HG02763 (cell line): ENCODE results near the gene PPP1R36.
"Not testable (repeated sequence)": the region's sequence is repeated elsewhere in the genome, so short reads cannot be mapped to it uniquely, and the experiment has no call there.

ENCODE experiments used
- ATAC-seq: cut with Tn5 transposase; IDR thresholded peaks from one replicate; pipeline ENCODE4 v1.9.1; 2021; ENCODE audit warnings: mild to moderate bottlenecking, moderate library complexity; ENCODE audit not compliant: unreplicated experiment

Gene PPP1R36

DNA sequence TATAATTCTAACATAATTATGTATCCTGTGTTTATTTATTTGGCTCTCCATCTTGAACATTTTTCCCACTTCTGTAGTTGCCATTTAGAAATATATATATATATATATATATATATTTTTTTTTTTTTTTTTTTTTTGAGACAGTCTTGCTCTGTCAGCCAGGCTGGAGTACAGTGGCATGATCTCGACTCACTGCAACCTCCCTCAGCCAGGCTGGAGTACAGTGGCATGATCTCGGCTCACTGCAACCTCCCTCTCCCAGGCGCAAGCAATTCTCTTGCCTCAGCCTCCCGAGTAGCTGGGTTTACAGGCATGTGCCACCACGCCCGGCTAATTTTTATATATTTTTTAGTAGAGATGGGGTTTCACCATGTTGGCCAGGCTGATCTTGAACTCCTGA, 32.1 kb upstream of the PPP1R36 start:
- ATAC-seq = not testable (repeated sequence)

DNA sequence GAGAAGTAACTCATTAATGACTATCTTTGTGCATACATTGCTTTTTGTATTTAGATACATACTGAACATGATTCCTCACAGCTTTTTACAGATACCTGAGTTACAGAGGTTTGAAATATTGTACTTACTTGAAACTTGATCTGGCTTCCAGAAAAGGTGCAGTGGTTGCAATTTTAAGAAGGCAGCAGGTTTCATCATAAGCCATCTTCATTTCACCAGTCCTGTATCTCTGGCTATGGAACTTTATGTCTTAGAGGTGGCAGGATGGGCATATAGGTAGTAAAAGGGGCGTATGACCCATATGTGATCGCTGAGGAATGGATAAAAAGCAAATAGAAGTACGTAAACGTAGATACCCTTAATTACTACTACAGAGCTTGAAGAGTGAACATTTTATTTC, 31.5 kb upstream of the PPP1R36 start:
- no peak for ATAC-seq

DNA sequence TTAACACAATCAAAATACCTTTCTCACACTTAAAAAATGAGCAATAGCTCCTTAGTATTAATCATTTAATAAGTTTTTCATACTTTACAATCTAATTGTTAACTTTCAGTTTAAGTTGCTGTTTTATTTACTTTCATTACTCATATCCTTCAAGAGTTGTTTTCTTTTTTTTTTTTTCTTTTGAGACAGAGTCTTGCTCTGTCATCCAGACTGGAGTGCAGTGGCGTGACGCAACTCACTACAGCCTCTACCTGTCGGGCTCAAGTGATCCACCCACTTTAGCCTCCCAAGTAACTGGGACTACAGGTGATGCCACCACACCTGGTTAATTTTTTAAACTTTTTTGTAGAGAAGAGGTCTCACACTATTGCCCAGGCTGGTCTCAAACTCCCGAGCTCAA, 29.1 kb upstream of the PPP1R36 start:
- no peak for ATAC-seq

DNA sequence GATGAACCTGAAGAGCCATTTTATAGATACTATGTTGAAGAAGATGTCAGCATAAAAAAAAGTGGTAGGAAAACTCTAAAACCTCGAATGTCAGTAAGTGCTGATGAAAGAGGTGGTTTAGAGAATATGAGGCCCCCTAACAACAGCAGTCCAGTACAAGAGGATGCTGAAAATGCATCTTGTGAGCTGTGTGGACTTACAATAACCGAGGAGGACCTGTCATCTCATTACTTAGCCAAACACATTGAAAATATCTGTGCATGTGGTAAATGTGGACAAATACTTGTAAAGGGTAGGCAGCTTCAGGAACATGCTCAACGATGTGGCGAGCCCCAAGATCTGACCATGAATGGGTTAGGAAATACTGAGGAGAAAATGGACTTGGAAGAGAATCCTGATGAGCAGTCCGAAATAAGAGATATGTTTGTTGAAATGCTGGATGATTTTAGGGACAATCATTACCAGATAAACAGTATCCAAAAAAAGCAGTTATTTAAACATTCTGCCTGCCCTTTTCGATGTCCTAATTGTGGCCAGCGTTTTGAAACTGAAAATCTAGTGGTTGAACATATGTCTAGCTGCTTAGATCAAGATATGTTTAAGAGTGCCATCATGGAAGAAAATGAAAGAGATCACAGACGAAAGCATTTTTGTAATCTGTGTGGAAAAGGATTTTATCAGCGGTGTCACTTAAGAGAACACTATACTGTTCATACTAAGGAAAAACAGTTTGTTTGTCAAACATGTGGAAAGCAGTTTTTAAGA, 27.0 kb upstream of the PPP1R36 start:
- ATAC-seq = no peak

DNA sequence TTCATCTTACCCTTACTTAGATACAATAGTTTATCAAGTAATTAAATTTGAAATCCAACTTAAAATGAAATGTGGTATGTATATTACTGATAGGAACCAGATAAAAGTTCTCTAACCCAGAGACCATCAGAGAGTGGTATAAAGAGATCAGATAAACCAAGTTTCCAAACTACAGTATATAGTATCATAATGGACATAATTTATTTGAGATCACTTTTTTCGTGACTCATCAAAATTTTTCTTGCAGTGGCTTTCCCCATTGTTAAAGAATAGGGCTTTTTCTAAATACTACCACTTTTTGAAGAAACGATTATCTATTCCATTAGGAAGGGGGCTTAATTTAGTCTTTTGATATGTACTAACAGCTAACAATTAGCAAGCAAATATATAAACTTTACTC, 24.4 kb upstream of the PPP1R36 start:
- ATAC-seq = no peak

DNA sequence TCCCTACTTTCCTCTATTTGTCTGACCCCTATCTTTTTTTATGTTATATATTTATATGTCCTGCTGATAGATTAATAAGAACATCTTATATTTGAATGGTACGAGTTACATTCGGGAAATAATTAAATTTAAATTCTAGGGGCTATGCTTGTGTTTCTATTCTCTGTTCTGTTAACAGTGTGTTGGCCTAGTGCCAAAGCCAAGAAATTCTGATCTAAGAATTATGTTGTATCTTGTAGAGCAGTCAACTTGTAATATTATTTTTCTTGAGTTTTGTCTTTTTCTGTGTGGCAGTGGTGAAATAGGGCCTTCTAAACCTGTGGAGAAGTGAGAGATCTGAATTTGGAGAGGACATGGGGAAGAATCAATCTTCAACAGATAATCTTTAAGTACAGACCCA, 18.2 kb upstream of the PPP1R36 start:
- no peak for ATAC-seq

DNA sequence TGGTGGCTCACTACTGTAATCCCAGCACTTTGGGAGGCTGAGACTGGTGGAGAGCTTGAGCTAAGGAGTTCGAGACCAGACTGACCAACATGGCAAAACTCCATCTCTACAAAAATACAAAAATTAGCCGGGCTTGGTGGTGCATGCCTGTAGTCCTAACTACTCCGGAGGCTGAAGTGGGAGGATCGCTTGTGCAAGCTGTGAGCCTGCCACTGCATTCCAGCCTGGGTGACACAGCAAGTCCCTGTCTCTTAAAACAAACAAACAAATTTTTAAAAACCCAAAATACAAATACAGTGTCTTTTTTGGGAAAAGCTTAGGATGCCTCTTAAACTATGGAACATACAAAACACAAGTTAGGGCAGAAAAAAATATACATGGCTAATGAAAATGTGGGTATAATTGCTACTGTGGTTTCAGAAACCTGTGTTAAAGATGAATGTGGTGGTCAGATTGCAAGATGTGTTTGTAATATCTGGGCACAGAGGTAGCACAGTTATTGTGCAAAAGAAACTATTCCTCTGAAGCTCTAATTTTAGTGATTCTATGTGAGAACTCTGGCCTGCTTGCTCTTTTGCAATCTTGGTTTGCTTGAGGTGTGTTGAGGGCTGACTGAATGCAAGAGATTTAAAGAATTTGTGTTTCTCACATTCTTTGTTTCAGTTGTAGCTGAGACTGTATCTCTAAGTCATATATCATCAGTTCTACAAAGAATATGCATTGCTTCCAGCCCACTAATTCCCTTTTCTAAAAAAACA, 13.1 kb upstream of the PPP1R36 start:
- no peak for ATAC-seq

DNA sequence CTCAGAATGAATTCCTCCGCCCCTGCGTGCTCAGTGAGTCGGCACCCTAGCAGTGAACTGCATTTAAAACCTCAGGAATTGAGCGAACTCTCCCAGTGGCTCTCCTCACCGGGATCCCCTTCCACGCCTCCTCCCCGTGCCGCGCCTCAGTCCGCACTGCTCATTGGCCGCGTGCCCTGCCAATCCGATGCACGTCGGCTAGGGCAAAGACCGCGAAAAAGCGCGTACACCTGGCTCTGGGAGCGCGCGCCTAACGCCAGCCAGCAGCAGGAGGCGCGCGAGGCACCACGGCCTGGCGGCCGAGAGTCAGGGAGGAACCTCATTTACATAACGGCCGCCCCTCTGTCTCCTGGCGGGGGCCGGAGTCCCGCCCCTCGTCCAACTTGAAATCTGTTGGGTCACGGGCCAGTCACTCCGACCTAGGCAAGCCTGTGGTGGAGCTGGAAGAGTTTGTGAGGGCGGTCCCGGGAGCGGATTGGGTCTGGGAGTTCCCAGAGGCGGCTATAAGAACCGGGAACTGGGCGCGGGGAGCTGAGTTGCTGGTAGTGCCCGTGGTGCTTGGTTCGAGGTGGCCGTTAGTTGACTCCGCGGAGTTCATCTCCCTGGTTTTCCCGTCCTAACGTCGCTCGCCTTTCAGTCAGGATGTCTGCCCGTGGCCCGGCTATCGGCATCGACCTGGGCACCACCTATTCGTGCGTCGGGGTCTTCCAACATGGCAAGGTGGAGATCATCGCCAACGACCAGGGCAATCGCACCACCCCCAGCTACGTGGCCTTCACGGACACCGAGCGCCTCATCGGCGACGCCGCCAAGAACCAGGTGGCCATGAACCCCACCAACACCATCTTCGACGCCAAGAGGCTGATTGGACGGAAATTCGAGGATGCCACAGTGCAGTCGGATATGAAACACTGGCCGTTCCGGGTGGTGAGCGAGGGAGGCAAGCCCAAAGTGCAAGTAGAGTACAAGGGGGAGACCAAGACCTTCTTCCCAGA, 9.3 kb upstream of the PPP1R36 start, which contains the start of gene HSPA2:
Gene HSPA2 (plus strand): TSS at position 534 of the 995 bp plus-strand sequence. CDS start 109 bp downstream, at position 643.
- ATAC-seq = peak; percentile 92

DNA sequence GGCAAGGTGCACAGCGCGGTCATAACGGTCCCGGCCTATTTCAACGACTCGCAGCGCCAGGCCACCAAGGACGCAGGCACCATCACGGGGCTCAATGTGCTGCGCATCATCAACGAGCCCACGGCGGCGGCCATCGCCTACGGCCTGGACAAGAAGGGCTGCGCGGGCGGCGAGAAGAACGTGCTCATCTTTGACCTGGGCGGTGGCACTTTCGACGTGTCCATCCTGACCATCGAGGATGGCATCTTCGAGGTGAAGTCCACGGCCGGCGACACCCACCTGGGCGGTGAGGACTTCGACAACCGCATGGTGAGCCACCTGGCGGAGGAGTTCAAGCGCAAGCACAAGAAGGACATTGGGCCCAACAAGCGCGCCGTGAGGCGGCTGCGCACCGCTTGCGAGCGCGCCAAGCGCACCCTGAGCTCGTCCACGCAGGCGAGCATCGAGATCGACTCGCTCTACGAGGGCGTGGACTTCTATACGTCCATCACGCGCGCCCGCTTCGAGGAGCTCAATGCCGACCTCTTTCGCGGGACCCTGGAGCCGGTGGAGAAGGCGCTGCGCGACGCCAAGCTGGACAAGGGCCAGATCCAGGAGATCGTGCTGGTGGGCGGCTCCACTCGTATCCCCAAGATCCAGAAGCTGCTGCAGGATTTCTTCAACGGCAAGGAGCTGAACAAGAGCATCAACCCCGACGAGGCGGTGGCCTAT, 8.3 kb upstream of the PPP1R36 start:
- ATAC-seq = no peak

DNA sequence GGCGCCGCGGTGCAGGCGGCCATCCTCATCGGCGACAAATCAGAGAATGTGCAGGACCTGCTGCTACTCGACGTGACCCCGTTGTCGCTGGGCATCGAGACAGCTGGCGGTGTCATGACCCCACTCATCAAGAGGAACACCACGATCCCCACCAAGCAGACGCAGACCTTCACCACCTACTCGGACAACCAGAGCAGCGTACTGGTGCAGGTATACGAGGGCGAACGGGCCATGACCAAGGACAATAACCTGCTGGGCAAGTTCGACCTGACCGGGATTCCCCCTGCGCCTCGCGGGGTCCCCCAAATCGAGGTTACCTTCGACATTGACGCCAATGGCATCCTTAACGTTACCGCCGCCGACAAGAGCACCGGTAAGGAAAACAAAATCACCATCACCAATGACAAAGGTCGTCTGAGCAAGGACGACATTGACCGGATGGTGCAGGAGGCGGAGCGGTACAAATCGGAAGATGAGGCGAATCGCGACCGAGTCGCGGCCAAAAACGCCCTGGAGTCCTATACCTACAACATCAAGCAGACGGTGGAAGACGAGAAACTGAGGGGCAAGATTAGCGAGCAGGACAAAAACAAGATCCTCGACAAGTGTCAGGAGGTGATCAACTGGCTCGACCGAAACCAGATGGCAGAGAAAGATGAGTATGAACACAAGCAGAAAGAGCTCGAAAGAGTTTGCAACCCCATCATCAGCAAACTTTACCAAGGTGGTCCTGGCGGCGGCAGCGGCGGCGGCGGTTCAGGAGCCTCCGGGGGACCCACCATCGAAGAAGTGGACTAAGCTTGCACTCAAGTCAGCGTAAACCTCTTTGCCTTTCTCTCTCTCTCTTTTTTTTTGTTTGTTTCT, 7.6 kb upstream of the PPP1R36 start:
- ATAC-seq = no peak

DNA sequence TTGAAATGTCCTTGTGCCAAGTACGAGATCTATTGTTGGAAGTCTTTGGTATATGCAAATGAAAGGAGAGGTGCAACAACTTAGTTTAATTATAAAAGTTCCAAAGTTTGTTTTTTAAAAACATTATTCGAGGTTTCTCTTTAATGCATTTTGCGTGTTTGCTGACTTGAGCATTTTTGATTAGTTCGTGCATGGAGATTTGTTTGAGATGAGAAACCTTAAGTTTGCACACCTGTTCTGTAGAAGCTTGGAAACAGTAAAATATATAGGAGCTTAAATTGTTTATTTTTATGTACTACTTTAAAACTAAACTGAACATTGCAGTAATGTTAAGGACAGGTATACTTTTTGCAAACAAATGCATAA, 6.9 kb upstream of the PPP1R36 start:
- ATAC-seq = no peak

DNA sequence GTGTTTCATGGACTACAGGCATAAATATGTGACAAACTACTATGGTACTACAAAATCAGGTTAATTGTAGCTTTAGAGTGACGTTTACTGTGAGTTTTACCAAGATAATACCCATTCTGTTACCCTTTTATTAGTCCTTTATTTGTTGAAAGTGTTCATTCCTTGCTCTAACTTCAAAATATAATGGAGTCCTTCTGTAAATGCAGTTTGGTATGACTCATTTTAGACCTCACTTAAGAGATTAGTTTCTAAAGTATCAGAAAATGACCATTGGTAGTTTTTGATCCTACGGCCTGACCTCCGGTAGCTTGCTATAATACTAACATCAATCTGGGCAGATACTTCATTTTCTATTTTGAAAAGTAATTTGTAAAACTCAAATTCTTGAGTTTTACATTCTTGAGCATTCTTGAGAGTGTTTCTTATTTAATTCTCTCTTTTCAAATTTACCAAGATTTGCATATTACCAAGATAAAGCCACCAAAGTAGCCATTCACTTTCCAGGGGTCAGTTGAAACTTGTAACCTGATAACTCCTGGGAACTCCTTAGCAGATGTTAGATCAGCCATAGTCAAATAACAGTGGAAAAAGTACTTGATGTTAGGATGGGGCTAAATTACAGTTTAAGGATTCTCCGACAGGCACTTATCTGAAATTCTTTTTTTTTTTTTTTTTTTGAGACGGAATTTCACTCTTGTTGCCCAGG, 5.0 kb upstream of the PPP1R36 start:
- ATAC-seq = no peak

DNA sequence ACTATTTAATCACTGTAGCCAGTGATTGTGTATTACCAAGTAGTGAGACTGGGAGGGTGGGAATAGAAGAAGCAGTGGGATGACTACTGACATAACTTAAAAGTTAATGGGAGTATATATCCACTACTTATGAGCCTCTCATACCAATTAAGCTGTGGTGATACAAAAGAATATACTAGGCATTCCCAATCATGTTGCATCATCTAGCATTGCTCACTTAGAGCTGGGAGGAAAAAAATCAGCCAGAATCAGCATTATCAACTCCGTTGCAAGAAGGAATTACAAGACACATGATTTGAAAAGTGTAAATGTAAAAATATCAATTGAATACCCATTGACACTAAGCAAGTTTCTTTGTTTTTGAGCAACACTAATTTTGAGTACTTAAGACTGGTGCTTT, 745 bp upstream of the PPP1R36 start:
- ATAC-seq = no peak

DNA sequence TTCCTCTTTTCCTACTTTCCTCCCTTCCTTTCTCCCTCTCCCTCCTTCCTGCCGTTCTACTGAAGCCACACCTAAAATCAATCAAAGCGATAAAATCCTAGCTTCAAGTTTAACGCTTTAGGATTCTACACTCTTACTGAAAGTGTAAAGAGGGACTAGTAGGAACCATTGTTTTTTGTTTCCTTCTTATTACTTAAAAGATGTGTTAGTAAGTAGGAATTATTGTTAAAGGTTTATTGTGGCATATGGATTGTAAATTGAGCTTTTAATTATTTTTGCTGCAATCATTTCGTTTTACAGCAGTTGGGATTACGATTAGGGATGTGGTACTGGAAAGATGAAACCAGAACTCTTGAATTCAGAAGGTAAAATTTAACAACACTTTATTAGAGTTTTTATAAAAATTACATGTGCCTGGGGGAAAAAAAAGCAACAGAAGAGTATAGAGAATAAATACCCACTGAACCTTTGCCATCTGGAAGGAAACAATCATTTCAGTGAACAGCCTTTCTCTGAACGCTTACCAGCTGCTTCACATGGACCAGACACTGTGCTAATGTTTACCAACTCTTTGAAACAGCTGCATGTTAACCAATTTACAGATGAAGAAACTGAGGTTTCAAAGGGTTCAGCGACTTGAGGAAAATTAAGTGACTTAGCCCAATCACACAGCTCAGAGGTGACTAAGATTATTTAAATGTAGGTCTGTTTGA, 1.0 kb downstream of the PPP1R36 start:
- no peak for ATAC-seq

DNA sequence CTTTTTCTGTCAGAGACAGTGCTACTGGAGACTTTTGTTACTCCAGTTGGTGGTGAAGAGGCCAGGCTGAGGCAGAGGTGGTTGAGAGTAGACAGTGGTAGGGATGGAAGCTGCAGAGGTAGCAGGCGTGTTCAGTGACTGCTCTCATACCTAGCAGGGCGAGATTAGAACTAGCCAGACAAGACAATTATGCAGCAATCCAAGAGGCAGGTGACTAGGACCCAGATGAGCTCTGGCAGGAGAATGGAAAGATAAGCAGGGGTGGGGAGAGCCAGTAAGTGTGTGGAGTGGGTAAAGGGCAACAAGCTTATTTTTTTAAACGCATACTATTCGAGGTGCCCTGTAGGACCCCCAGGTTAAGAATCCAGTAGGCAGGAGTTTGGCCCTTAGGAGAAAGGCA, 4.8 kb downstream of the PPP1R36 start:
- no peak for ATAC-seq

DNA sequence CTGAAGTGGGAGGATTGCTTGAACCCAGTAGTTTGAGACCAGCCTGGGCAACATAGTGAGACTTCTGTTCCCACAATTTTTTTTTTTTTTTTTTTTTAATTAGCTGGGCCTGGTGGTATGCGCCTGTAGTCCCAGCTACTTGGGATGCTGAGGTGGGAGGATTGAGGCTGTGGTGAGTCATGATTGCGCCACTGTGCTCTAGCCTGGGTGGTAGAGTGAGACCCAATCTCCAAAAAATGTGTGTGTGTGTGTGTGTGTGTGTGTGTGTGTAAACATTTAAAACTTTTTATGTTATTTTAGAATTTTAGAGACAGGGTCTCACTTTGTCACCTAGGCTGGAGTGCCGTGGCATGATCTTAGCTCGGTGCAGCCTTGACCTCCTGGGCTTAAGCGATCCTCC, 6.8 kb downstream of the PPP1R36 start:
- no peak for ATAC-seq

DNA sequence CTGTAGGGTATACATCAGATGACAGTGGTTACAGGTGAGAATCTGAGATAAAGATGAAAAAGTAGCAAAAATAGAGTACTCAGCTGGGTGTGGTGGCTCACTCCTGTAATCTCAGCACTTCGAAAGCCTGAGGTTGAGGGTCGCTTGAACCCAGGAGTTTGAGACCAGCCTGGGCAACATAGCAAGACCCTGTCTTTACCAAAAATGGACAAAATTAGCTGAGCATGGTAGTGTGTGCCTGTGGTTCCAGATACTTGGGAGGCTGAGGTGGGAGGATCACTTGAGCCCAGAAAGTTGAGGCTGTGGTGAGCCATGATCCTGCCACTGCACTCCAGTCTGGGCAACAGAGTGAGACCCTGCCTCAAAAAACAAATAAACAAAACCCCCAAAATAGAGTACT, 8.5 kb downstream of the PPP1R36 start:
- not testable (repeated sequence) for ATAC-seq

DNA sequence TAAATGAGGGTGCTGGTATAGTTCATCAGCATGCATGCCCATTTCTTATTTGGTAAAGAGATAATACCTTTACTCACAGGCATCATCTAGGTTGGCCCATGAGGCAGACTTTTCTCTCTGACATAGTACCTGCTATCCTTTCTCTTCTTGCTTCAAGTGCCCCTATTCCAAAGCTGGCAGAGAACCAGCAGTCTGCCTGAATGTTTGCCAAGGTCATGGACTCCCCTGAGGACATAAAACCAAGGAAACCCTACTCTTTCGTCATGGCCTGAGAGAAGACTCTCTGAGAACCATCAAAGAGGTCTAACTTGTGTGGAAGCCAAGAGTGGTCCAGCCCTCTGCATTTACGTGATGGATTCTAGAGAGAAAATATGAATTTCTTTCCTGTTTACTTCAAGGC, 11.9 kb downstream of the PPP1R36 start:
- ATAC-seq = no peak
